Measurements from ENCODE around the gene CRELD2.
A peak's percentile ranks its signal among the peaks of the same experiment; 100 is the strongest.

The CRELD2 gene

GRCh38 chr22:49929994-49930575, 11.7 kb downstream of the CRELD2 start:
- H3K4me3 ChIP-seq (ENCODE audit: low read depth, low read length) = no peak overlapping the region
- no peak for TF ChIP-seq CTCF (IDR thresholded peaks at IDR 0.05; ENCODE audit: low read depth, low read length)
- peaks cover 4% of the 10 kb centered on the region for H3K27me3 ChIP-seq (ENCODE audit: insufficient read depth, low read depth, severe bottlenecking)
- no peak overlapping the region for H3K27ac ChIP-seq
- peaks cover 6% of the 10 kb centered on the region; the same call in 1 of the 2 replicates for H3K36me3 ChIP-seq
- no peak for DNase-seq
- H3K9me3 ChIP-seq (ENCODE audit: severe bottlenecking) = no peaks in the 10 kb centered on the region

DNA sequence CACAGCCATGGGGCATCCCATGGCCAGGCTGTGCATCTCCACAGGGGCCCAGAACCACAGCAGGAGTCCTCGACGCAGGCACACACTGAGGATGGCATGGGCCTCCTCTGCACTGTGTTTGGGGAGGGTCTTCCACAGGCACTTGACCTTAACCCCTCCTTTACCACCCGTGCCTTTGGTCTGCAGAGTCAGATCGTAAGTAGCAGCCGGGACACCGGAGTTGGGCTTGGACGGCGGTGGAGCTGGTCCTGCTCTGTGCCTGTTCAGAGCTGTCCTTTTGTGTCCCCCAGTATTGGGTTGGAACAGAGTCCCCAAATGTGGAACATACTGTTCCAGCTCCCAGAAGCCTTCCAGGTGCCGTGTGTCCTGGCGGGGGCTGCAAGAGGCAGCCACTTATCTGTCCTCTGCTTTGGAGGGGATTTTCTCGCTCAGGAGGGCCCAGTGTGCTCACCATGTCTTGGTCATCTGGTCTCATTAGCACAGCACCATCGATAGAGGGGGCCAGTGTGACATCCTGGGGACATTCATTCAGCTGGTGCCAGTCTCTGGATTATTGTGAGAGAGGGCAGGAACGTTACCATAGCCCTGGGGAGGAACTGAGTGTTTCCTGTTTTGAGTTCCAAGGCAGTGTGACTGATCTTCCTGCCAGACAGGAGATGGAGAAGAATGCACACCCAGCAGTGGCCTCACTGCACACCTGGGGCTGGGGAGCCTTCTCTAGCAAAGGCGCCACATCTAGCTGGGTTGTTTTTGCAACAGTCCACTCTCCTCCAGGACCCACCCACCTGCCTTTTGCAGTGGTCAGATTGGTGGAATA, 12.4 kb downstream of the CRELD2 start:
- Histone ChIP-seq H3K4me3 (ENCODE audit: low read depth, low read length) (no peak overlapping the region), H3K27ac (no peak overlapping the region)
- peak; percentile 79 for TF ChIP-seq CTCF (IDR thresholded peaks at IDR 0.05; ENCODE audit: low read depth, low read length)

DNA sequence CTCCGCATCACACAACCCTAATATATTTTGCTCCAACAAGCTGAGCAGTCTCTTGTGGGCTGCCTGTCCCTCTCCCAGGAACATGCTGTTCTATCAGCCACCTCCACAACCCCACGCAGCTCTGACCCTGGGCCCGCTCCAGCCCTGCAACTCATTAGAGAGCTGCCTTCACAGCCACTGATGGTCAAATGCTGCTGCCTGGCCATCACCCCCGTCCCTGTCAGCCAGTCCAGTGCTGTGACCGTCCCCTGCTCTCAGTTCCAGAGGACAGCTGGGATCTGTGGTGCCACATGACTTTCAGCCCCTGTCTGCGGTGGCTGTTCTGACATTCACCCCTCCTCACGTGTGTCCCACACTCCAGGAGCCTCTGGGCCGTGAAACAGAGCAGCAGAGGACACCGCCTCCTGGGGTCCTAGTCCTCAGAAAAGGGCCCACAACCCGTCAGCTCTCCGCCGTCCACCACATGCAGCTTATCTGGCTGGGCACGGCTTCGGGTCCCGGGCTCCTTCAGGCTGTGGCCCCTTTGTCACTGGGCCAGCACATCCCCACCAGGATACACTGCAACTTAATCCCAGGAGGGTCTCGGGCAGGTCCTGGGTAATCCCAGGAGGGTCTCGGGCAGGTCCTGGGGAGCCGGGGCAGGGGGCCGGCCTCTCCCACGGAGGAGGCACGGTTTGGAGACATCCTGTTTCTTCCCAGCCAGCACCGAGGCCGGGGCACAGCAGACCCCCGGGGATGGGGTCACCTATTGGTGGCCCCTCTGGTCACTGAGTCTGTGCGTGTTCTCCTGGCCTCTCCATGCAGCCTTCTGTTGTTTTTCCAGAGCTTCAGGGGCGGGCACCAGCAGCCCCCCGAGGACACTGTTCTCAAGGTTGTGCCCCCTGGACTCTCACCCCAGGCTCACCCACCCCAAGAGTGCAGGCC, 15.1 kb downstream of the CRELD2 start:
- Histone ChIP-seq H3K9me3 (ENCODE audit: severe bottlenecking) (no peaks in the 10 kb centered on the region), H3K4me3 (ENCODE audit: low read depth, low read length) (peak overlapping the region; percentile 23), H3K36me3 (no peaks in the 10 kb centered on the region), H3K27ac (peak overlapping the region; percentile 67), H3K27me3 (ENCODE audit: insufficient read depth, low read depth, severe bottlenecking) (peaks cover 4% of the 10 kb centered on the region)
- DNase-seq = peak; percentile 72
- TF ChIP-seq CTCF (IDR thresholded peaks at IDR 0.05; ENCODE audit: low read depth, low read length) = no peak

More for the DNA sequence above, 12.4 kb downstream of the CRELD2 start:
- Histone ChIP-seq H3K36me3 (peaks cover 5% of the 10 kb centered on the region; the same call in 1 of the 2 replicates), H3K9me3 (ENCODE audit: severe bottlenecking) (no peaks in the 10 kb centered on the region), H3K27me3 (ENCODE audit: insufficient read depth, low read depth, severe bottlenecking) (peaks cover 4% of the 10 kb centered on the region)
- peak; percentile 79 for DNase-seq

- H3K27ac ChIP-seq = peak overlapping the region; percentile 67
- peak overlapping the region; percentile 42 for H3K4me3 ChIP-seq (ENCODE audit: low read depth, low read length)
- peaks cover 4% of the 10 kb centered on the region for H3K27me3 ChIP-seq (ENCODE audit: insufficient read depth, low read depth, severe bottlenecking)
- DNase-seq = peak; percentile 91
- H3K36me3 ChIP-seq = no peaks in the 10 kb centered on the region
- TF ChIP-seq CTCF (IDR thresholded peaks at IDR 0.05; ENCODE audit: low read depth, low read length) = no peak
- H3K9me3 ChIP-seq (ENCODE audit: severe bottlenecking) = no peaks in the 10 kb centered on the region
Measured at GRCh38 chr22:49934160-49934890, 15.9 kb downstream of the CRELD2 start.

GRCh38 chr22:49934891-49935557, 16.6 kb downstream of the CRELD2 start:
- no peaks in the 10 kb centered on the region for H3K36me3 ChIP-seq
- TF ChIP-seq CTCF (IDR thresholded peaks at IDR 0.05; ENCODE audit: low read depth, low read length) = no peak
- no peaks in the 10 kb centered on the region for H3K9me3 ChIP-seq (ENCODE audit: severe bottlenecking)
- peak overlapping the region; percentile 42 for H3K4me3 ChIP-seq (ENCODE audit: low read depth, low read length)
- H3K27ac ChIP-seq = peak overlapping the region; percentile 67
- peak; percentile 79 for DNase-seq
- peaks cover under 1% of the 10 kb centered on the region for H3K27me3 ChIP-seq (ENCODE audit: insufficient read depth, low read depth, severe bottlenecking)
